Esophagus muscularis mucosa (tissue), 4 donors: ENCODE results near the gene PHF20. TPM values are rescaled to one million over a fixed set of nuclear protein-coding genes. Genes with fewer than 3 reads are reported as not detected.

Experiments used
- DNase-seq: peaks from one replicate; pipeline ENCODE4 v3.0.0-alpha.2; 2017; ENCODE audit errors: extremely low spot score
- H3K27ac ChIP-seq, 4 donors: fragments of 200-600 bp; sonication (generic); replicated peaks in 1 of 4; 1 replicate in 3 of 4; 2 replicates in 1 of 4; pipeline ENCODE4 v1.5.1; 2016 to 2019; ENCODE audit warnings: mild to moderate bottlenecking in 1 of 4
- H3K27me3 ChIP-seq, 4 donors: fragments of 200-600 bp; sonication (generic); one replicate each; pipeline versions ENCODE4 v1.5.1 to v1.6.0; 2016 to 2019
- H3K36me3 ChIP-seq, 4 donors: fragments of 200-600 bp; sonication (generic); one replicate each; pipeline ENCODE4 v1.5.1; 2016 to 2019
- H3K4me1 ChIP-seq, 4 donors: fragments of 200-600 bp; sonication (generic); one replicate each; pipeline ENCODE4 v1.5.1; 2016 to 2019
- H3K4me3 ChIP-seq, 4 donors: fragments of 200-600 bp; sonication (generic); 1 replicate in 2 of 4; 2 replicates in 2 of 4; pipeline ENCODE4 v1.5.1; 2016 to 2019; ENCODE audit warnings: mild to moderate bottlenecking in 4 of 4, moderate library complexity in 1 of 4
- H3K9me3 ChIP-seq, 4 donors: fragments of 200-600 bp; sonication (generic); 1 replicate in 3 of 4; 2 replicates in 1 of 4; pipeline ENCODE4 v1.5.1; 2016 to 2019
- EP300 ChIP-seq: sonication (generic); formaldehyde crosslinking; IDR thresholded peaks from one replicate; pipeline ENCODE4 v1.6.1; 2017; ENCODE audit warnings: antibody characterized with exemption
- POLR2A ChIP-seq: fragments of 450-650 bp; IDR thresholded peaks from one replicate; pipeline ENCODE4 v1.6.1; 2017; ENCODE audit warnings: antibody characterized with exemption, moderate library complexity, mild to moderate bottlenecking, low read depth
- POLR2AphosphoS5 ChIP-seq, 2 donors: sonication (generic); formaldehyde crosslinking; IDR thresholded peaks; one replicate each; pipeline ENCODE4 v1.6.1; 2017; ENCODE audit warnings: antibody characterized with exemption in 2 of 2
- WGBS: methylation state at CpG from one replicate; pipeline ENCODE4 v1.1.5; 2018; 5-methylcytosine and 5-hydroxymethylcytosine counted together
- intact Hi-C: fragments of 100-400 bp; cut with DNase I; formaldehyde crosslinking; loops from one replicate; pipeline ENCODE4 v1.15.1; 2023
- total RNA-seq, 4 donors: library from RNA; depleted of rRNA; stranded (reverse); fragments of >200 nt; gene quantifications; one replicate each; pipeline versions ENCODE4 v1.1.0 to v1.2.1, GENCODE V29; 2016
- TF ChIP-seq, protein P1 (sequence below), 3 experiments: fragments of 200-600 bp in 2 of 3; fragments of 450-650 bp in 1 of 3; sonication (generic) in 2 of 3; IDR thresholded peaks; one replicate each; pipeline ENCODE4 v1.5.1; 2017 to 2019; ENCODE audit warnings: antibody characterized with exemption in 3 of 3, mild to moderate bottlenecking in 2 of 3, moderate library complexity in 1 of 3

The PHF20 gene
- total RNA-seq, 4 donors from 2014 or later: 45.9 to 62.2 (median 48.0) TPM

DNA sequence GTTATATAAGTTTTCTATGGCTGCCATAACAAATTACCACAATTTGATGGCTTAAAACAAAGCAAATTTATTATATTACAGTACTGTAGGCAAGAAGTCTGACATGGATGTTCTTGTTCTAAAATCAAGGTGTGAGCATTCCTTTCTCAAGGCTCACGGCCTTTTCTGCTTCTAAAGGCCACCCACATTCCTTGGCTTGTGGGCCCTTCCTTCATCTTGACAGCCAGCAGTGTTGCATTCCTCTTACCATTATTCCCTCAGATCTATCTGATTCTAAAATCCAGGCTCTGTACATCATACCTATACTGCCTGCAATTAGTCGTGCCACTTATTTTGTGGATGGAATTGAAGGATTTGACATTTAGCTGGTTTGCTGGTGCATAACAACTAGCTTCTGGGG, 200.2 kb downstream of the PHF20 start:
- Histone ChIP-seq H3K27me3 (no peaks in the 10 kb centered on the region), H3K9me3 (no peaks in the 10 kb centered on the region), H3K27ac (no peak overlapping the region), H3K4me3 (no peak overlapping the region), H3K36me3 (no peaks in the 10 kb centered on the region), H3K4me1 (peaks cover 0 to 5% (median 0%) of the 10 kb centered on the region in 4 donors)
- no peak for TF ChIP-seq POLR2AphosphoS5 (IDR thresholded peaks at IDR 0.05)
- intact Hi-C loops: no loop called here
- 97% methylated on average over 2 of the region's 2 CpGs for WGBS
- no peak for DNase-seq

DNA sequence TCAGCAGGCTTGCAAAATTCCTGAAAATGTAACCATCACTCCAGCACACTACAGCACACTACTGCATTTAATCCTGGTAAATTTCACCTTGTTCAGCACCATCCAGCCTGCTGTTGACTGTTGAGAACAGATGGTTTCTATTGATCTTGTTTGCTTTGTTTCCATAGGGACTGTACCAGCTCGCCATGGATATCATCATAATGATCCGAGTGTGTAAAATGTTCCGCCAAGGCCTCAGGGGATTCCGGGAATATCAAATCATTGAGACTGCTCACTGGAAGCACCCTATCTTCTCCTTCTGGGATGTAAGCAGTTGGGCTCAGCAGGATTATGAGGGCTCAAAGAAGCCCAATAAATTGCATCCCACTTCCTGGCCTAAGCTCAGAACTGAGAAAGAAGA, 200.6 kb downstream of the PHF20 start:
- Histone ChIP-seq H3K27me3 (no peaks in the 10 kb centered on the region), H3K9me3 (no peaks in the 10 kb centered on the region), H3K4me3 (no peak overlapping the region), H3K27ac (no peak overlapping the region), H3K36me3 (no peaks in the 10 kb centered on the region), H3K4me1 (peaks cover 0 to 5% (median 0%) of the 10 kb centered on the region in 4 donors)
- intact Hi-C loops: no loop called here
- 73% methylated on average over 4 of the region's 4 CpGs for WGBS
- DNase-seq: no peak
- no peak for TF ChIP-seq POLR2AphosphoS5 (IDR thresholded peaks at IDR 0.05)
- TF ChIP-seq POLR2A: no peak
- TF ChIP-seq, protein P1, sequence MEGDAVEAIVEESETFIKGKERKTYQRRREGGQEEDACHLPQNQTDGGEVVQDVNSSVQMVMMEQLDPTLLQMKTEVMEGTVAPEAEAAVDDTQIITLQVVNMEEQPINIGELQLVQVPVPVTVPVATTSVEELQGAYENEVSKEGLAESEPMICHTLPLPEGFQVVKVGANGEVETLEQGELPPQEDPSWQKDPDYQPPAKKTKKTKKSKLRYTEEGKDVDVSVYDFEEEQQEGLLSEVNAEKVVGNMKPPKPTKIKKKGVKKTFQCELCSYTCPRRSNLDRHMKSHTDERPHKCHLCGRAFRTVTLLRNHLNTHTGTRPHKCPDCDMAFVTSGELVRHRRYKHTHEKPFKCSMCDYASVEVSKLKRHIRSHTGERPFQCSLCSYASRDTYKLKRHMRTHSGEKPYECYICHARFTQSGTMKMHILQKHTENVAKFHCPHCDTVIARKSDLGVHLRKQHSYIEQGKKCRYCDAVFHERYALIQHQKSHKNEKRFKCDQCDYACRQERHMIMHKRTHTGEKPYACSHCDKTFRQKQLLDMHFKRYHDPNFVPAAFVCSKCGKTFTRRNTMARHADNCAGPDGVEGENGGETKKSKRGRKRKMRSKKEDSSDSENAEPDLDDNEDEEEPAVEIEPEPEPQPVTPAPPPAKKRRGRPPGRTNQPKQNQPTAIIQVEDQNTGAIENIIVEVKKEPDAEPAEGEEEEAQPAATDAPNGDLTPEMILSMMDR (IDR thresholded peaks at IDR 0.05): no peak
- TF ChIP-seq EP300: no peak

DNA sequence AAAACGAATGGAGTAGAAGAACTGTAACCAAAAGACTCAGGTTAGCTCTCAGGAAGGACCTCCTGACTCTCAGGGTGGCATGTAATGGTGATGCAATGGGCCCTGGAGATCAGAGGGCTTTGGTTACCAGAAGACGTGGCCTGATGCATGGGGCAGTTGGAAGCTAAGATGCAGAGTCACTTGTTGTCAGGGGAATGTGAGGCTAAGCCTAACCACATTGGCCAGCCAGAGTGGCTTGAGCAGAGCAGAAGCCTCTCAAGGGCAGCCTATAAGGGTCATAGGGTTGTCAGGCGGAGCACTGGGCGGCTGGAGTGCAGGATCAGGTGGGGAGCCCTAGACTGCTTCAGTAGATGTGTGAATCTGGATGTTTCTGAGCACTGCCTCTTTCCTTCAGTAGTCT, 202.4 kb downstream of the PHF20 start:
- TF ChIP-seq POLR2A (no peak), POLR2AphosphoS5 (IDR thresholded peaks at IDR 0.05) (no peak), EP300 (no peak)
- TF ChIP-seq, protein P1 (IDR thresholded peaks at IDR 0.05): no peak
- no peak for DNase-seq
- intact Hi-C loops: no loop called here
- H3K4me1 ChIP-seq: peaks cover 0 to 5% (median 0%) of the 10 kb centered on the region in 4 donors
- no peaks in the 10 kb centered on the region for H3K9me3 ChIP-seq
- WGBS: 79% methylated on average over 4 of the region's 4 CpGs
- no peaks in the 10 kb centered on the region for H3K36me3 ChIP-seq
- H3K4me3 ChIP-seq: no peak overlapping the region
- no peaks in the 10 kb centered on the region for H3K27me3 ChIP-seq
- no peak overlapping the region for H3K27ac ChIP-seq

DNA sequence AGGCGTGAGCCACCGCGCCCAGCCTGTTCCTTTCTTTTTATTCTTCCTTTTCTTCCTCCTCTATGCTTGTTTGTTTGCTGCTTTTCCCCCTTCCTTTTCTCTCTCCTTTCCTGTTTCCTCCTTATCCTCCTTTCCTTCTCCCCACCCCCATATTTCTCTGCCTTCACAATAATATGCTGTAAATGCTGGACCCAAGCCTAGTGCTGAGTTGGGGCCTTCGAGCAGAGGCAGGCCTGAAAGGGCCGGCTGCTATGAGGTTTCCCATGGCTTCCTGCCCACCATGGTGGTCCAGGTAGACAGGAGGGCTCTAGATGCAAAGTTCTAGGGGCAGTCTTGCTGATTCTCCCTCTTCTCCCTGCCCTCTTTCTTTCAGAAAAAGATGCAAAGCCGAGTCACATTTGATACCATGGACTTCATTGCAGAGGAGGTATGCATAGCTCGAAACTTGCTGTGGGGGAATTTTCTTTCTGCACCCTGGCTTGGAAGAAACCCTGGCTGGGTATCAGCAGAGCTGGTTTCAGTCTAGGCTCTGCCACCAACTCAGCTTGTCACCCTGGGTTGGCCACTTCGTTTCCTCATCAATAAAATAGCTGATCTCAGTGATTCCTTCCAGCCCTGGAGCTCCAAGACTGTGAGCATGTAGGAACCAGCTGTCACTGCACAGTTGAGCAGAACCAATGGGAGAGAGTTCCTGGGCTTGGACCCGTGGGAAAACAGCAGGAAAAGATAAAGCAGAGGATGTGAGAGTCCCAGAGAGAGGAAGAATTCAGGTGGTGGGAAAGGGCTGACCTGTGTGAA, 204.0 kb downstream of the PHF20 start:
- intact Hi-C loops: no loop called here
- DNase-seq: no peak
- H3K4me3 ChIP-seq: no peak overlapping the region
- H3K27ac ChIP-seq: no peak overlapping the region
- H3K27me3 ChIP-seq: no peaks in the 10 kb centered on the region
- no peak for TF ChIP-seq POLR2AphosphoS5 (IDR thresholded peaks at IDR 0.05)
- TF ChIP-seq, protein P1 (IDR thresholded peaks at IDR 0.05): no peak
- no peak for TF ChIP-seq POLR2A
- TF ChIP-seq EP300: no peak
- H3K36me3 ChIP-seq: no peaks in the 10 kb centered on the region
- no peaks in the 10 kb centered on the region for H3K9me3 ChIP-seq
- WGBS: 69% methylated on average over 9 of the region's 9 CpGs
- peaks cover 0 to 5% (median 0%) of the 10 kb centered on the region in 4 donors for H3K4me1 ChIP-seq

DNA sequence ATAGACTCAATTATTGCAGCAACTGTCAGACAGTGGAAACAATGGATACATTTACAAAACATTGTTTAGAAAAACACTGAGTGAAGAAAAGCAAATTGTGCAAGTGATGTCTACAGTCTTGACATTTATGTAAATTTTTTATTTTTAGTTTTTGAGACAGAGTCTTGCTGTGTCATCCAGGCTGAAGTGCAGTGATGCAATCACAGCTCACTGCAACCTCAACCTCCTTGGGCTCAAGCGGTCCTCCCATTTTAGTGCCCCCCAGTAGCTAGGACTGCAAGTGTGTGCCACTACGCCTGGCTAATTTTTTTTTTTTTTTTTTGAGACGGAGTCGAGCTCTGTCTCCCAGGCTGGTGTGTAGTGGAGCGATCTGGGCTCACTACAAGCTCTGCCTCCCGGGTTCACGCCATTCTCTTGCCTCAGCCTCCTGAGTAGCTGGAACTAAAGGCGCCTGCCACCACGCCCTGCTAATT, 206.3 kb downstream of the PHF20 start:
- 88% methylated on average over 9 of the region's 9 CpGs for WGBS
- no peaks in the 10 kb centered on the region for H3K9me3 ChIP-seq
- no peak for DNase-seq
- H3K4me3 ChIP-seq: no peak overlapping the region
- no peaks in the 10 kb centered on the region for H3K27me3 ChIP-seq
- TF ChIP-seq EP300 (no peak), POLR2AphosphoS5 (IDR thresholded peaks at IDR 0.05) (no peak), POLR2A (no peak)
- TF ChIP-seq, protein P1 (IDR thresholded peaks at IDR 0.05): no peak
- no peak overlapping the region for H3K27ac ChIP-seq
- intact Hi-C loops: no loop called here
- H3K4me1 ChIP-seq: no peaks in the 10 kb centered on the region
- no peaks in the 10 kb centered on the region for H3K36me3 ChIP-seq
